ENCODE results near the gene PRICKLE4. TPM values are rescaled to one million over a fixed set of nuclear protein-coding genes. Genes with fewer than 3 reads are reported as not detected.

PRICKLE4 gene
- total and polyA plus RNA-seq, 2 of the 13 experiments (the other 11 are each of a cell fraction or from before 2014, with no cell fraction given) = 0.92 to 1.2 TPM

GRCh38 chr6:41734666-41735426 lies 45.7 kb upstream of the PRICKLE4 start (continued):
- TF ChIP-seq GATAD2A (CRISPR knock-in tag; IDR thresholded peaks at IDR 0.05) (no peak), PATZ1 (CRISPR knock-in tag; IDR thresholded peaks at IDR 0.05) (peak; percentile 94; the same call in 1 of the 2 replicates), ZBTB20 (CRISPR knock-in tag; IDR thresholded peaks at IDR 0.05; ENCODE audit: borderline replicate concordance, low read depth) (no peak), THAP11 (CRISPR knock-in tag; IDR thresholded peaks at IDR 0.05) (no peak; the same call in 1 of the 2 replicates), YEATS2 (CRISPR knock-in tag; IDR thresholded peaks at IDR 0.05; ENCODE audit: borderline replicate concordance) (no peak), EZH2 (conservative IDR thresholded peaks at IDR 0.05; ENCODE audit: low read depth, low read length) (no peak), KDM2A (CRISPR knock-in tag; IDR thresholded peaks at IDR 0.05; ENCODE audit: borderline replicate concordance, low read depth) (peak; percentile 76; the same call in 1 of the 2 replicates), ZNF704 (CRISPR knock-in tag; IDR thresholded peaks at IDR 0.05; ENCODE audit: borderline replicate concordance) (no peak), THAP7 (CRISPR knock-in tag; IDR thresholded peaks at IDR 0.05) (no peak), ZNF850 (CRISPR knock-in tag; conservative IDR thresholded peaks at IDR 0.05) (no peak), ATRX (CRISPR knock-in tag; IDR thresholded peaks at IDR 0.05; ENCODE audit: borderline replicate concordance) (no peak), RFXANK (CRISPR knock-in tag; IDR thresholded peaks at IDR 0.05) (no peak), GLI4 (CRISPR knock-in tag; IDR thresholded peaks at IDR 0.05; ENCODE audit: borderline replicate concordance) (no peak), ZNF672 (CRISPR knock-in tag; IDR thresholded peaks at IDR 0.05) (no peak), FOXA3 (CRISPR knock-in tag; IDR thresholded peaks at IDR 0.05) (no peak), SMAD9 (CRISPR knock-in tag; IDR thresholded peaks at IDR 0.05) (no peak), SP140L (CRISPR knock-in tag; IDR thresholded peaks at IDR 0.05; ENCODE audit: borderline replicate concordance) (no peak)
- TF ChIP-seq, protein P1, sequence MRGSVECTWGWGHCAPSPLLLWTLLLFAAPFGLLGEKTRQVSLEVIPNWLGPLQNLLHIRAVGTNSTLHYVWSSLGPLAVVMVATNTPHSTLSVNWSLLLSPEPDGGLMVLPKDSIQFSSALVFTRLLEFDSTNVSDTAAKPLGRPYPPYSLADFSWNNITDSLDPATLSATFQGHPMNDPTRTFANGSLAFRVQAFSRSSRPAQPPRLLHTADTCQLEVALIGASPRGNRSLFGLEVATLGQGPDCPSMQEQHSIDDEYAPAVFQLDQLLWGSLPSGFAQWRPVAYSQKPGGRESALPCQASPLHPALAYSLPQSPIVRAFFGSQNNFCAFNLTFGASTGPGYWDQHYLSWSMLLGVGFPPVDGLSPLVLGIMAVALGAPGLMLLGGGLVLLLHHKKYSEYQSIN (CRISPR knock-in tag; IDR thresholded peaks at IDR 0.05; ENCODE audit: borderline replicate concordance) = no peak
- TF ChIP-seq, protein P2, sequence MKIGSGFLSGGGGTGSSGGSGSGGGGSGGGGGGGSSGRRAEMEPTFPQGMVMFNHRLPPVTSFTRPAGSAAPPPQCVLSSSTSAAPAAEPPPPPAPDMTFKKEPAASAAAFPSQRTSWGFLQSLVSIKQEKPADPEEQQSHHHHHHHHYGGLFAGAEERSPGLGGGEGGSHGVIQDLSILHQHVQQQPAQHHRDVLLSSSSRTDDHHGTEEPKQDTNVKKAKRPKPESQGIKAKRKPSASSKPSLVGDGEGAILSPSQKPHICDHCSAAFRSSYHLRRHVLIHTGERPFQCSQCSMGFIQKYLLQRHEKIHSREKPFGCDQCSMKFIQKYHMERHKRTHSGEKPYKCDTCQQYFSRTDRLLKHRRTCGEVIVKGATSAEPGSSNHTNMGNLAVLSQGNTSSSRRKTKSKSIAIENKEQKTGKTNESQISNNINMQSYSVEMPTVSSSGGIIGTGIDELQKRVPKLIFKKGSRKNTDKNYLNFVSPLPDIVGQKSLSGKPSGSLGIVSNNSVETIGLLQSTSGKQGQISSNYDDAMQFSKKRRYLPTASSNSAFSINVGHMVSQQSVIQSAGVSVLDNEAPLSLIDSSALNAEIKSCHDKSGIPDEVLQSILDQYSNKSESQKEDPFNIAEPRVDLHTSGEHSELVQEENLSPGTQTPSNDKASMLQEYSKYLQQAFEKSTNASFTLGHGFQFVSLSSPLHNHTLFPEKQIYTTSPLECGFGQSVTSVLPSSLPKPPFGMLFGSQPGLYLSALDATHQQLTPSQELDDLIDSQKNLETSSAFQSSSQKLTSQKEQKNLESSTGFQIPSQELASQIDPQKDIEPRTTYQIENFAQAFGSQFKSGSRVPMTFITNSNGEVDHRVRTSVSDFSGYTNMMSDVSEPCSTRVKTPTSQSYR (CRISPR knock-in tag; IDR thresholded peaks at IDR 0.05; ENCODE audit: borderline replicate concordance) = peak; percentile 26; the same call in 1 of the 2 replicates
- TF ChIP-seq, protein P3, sequence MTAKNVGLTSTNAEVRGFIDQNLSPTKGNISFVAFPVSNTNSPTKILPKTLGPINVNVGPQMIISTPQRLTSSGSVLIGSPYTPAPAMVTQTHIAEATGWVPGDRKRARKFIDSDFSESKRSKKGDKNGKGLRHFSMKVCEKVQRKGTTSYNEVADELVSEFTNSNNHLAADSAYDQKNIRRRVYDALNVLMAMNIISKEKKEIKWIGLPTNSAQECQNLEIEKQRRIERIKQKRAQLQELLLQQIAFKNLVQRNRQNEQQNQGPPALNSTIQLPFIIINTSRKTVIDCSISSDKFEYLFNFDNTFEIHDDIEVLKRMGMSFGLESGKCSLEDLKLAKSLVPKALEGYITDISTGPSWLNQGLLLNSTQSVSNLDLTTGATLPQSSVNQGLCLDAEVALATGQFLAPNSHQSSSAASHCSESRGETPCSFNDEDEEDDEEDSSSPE (CRISPR knock-in tag; IDR thresholded peaks at IDR 0.05) = 0 out of 2 replicates have a peak, but pooled peaks have one; percentile 8

All from HepG2 (cell line).